ENCODE results near the gene EPHB1.

The EPHB1 gene

DNA sequence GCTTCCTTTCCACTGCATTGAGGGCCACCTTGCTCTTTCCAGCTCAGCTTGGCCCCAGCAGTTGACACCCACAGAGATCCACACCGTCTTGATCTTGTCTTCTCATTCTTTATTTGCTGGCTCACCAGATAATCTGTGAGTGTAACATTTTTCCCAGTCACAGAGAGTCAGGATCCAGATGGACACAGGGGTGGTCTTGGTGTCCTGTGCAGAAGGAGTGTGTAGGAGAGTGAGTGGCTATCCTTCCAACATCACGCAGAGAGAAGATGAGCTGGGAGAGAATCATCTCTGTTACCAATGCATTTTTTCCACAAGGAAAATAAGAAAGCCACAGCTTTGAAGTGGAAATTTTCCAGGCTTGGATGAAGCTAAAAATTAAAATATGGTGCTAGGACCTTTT, 100.1 kb downstream of the EPHB1 start:
- Mint-ChIP-seq H3K27ac (no peak overlapping the region), H3K27me3 (ENCODE audit: low read depth) (peaks cover 18% of the 10 kb centered on the region), H3K4me3 (no peak overlapping the region), H3K9me3 (peaks cover 3% of the 10 kb centered on the region), H3K36me3 (ENCODE audit: low read depth) (no peaks in the 10 kb centered on the region), H3K4me1 (peaks cover 8% of the 10 kb centered on the region)
- TF ChIP-seq, protein P1, sequence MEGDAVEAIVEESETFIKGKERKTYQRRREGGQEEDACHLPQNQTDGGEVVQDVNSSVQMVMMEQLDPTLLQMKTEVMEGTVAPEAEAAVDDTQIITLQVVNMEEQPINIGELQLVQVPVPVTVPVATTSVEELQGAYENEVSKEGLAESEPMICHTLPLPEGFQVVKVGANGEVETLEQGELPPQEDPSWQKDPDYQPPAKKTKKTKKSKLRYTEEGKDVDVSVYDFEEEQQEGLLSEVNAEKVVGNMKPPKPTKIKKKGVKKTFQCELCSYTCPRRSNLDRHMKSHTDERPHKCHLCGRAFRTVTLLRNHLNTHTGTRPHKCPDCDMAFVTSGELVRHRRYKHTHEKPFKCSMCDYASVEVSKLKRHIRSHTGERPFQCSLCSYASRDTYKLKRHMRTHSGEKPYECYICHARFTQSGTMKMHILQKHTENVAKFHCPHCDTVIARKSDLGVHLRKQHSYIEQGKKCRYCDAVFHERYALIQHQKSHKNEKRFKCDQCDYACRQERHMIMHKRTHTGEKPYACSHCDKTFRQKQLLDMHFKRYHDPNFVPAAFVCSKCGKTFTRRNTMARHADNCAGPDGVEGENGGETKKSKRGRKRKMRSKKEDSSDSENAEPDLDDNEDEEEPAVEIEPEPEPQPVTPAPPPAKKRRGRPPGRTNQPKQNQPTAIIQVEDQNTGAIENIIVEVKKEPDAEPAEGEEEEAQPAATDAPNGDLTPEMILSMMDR (IDR thresholded peaks at IDR 0.05; ENCODE audit: unreplicated experiment in 3 of 3), result no peak

DNA sequence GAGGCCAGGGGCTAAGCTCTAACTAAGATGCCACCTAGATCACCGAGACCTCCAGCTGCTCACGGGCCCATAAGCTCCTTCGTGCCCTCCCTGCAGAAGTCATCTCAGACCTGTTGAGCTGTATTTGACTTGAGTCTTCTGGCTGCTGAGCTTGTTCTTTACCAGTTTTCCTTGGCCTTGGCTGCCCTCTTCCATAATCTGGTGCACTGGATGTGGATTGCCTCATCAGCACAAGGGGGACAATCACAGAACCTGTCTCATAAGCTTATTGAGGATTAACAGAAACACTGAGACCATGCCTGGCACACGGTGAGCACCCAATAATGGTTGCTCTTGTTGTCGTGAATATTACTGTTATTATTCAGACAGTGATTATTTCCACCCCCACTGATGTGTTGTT, 101.1 kb downstream of the EPHB1 start:
- Mint-ChIP-seq H3K36me3 (ENCODE audit: low read depth) (no peaks in the 10 kb centered on the region), H3K27ac (no peak overlapping the region), H3K4me1 (peaks cover 8% of the 10 kb centered on the region), H3K27me3 (ENCODE audit: low read depth) (peaks cover 15% of the 10 kb centered on the region), H3K4me3 (no peak overlapping the region), H3K9me3 (no peaks in the 10 kb centered on the region)
- TF ChIP-seq, protein P1 (IDR thresholded peaks at IDR 0.05; ENCODE audit: unreplicated experiment in 3 of 3), result no peak

DNA sequence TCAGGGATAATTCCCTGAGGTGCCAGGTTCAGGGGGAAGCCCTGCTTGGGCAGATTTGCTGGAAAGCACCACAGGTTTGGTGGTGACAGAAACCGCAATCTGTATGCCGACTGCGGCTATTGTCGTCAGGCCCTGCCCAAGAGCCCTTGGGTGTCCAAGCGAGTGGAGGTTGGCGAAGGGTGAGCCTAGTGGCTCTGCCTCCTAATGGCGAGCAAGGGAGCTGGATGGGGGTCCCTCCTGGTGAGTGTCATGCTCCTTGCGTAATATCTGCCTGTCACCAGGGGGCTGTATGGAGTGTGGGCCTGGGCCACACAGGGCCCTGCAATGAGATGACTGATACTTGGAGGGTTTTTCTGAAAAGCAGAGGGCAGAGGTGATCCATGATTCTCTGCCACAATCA, 101.6 kb downstream of the EPHB1 start:
- TF ChIP-seq, protein P1 (IDR thresholded peaks at IDR 0.05; ENCODE audit: unreplicated experiment in 3 of 3), result no peak
- no peak overlapping the region for H3K27ac Mint-ChIP-seq
- no peaks in the 10 kb centered on the region for H3K36me3 Mint-ChIP-seq (ENCODE audit: low read depth)
- peaks cover 14% of the 10 kb centered on the region for H3K27me3 Mint-ChIP-seq (ENCODE audit: low read depth)
- no peaks in the 10 kb centered on the region for H3K9me3 Mint-ChIP-seq
- no peak overlapping the region for H3K4me3 Mint-ChIP-seq
- H3K4me1 Mint-ChIP-seq, result peaks cover 8% of the 10 kb centered on the region

DNA sequence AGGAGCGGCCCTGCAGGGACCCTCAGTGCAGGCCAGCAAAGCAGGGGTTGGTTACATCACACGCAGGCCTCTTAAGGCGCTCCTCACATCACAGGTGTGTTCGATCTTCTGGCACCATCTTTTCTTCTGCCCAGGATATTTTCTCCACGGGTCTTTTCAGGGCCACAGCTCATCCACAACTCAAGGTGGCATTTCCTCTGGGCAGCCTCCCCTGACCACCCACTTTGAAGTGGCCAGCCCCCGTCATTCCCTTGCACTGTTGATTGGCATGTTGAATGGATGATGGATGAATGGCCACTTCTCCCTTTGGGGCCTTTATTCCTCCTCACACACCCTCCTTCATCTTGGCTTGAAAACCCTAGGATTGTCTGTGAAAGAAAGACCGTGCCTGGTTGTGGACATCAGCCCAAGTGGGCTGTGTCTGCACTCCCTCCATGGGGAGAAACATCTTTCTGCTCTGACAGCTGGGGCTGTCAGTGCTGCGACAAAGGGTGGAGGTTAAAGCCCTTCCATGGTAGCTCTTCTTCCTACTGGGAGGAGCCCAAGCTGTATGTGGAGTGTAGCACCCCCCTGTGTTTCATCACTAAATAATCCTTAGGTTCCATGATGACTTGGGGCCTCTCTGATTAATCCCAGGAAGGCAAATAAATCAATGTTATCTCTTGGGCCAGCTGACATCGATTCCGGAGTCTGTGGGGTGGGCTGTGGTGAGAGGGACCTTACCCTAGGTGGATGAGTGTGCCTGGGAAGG, 102.5 kb downstream of the EPHB1 start:
- H3K27ac Mint-ChIP-seq, result no peak overlapping the region
- H3K27me3 Mint-ChIP-seq (ENCODE audit: low read depth), result peaks cover 14% of the 10 kb centered on the region
- H3K4me3 Mint-ChIP-seq, result no peak overlapping the region
- TF ChIP-seq, protein P1 (IDR thresholded peaks at IDR 0.05; ENCODE audit: unreplicated experiment in 3 of 3), result no peak
- H3K36me3 Mint-ChIP-seq (ENCODE audit: low read depth), result no peaks in the 10 kb centered on the region
- peaks cover 8% of the 10 kb centered on the region for H3K4me1 Mint-ChIP-seq
- no peaks in the 10 kb centered on the region for H3K9me3 Mint-ChIP-seq

DNA sequence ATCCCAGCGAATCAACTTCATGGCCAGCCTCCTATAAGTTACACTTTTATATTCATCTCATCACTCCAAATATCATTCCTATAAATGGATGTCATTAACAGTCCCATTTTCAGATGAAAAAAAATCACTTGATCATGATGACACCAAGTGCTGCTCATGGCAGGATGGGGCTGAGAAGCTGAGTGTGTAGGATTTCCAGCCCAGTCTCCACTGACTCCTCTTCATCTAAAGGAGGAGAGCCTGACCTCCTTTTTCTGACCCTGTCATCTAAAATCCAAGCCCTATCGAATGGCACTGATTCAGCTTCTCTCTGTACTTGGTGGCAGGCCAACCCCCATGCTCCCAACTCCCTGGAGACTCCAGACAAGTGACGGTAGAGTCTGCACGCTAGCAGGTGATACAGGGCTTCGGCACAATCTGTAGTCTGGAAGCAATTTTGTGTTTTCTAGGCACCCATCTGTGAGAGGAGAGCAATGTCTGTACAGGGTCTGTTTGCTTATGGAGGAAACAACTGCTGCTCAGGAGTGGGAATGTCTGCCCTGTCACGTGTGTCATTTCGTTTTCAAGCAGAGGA, 103.2 kb downstream of the EPHB1 start:
- Mint-ChIP-seq H3K9me3 (no peaks in the 10 kb centered on the region), H3K4me1 (peaks cover 9% of the 10 kb centered on the region), H3K4me3 (no peak overlapping the region), H3K27ac (no peak overlapping the region), H3K27me3 (ENCODE audit: low read depth) (peaks cover 14% of the 10 kb centered on the region), H3K36me3 (ENCODE audit: low read depth) (no peaks in the 10 kb centered on the region)
- TF ChIP-seq, protein P1 (IDR thresholded peaks at IDR 0.05; ENCODE audit: unreplicated experiment in 3 of 3), result no peak

DNA sequence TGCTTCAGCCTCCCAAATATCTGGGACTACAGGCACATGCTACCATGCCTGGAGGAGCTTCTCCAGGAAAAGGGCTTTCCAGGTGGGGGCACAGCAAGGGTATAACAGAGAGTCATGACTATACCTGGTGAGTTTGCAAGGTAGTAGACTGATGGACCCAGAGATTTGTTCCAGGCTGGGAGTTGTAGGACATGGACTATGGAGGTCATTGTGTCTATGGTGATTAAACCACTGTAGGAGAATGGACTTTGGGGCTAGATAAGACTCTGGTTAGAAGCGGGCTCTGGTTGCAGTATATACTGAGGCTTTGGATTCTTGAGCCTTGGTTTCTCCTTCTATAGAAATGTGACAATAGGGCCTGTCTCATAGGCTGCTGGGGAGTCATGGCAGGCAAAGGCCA, 104.7 kb downstream of the EPHB1 start:
- Mint-ChIP-seq H3K27ac (no peak overlapping the region), H3K9me3 (no peaks in the 10 kb centered on the region), H3K4me1 (peaks cover 20% of the 10 kb centered on the region), H3K36me3 (ENCODE audit: low read depth) (no peaks in the 10 kb centered on the region), H3K27me3 (ENCODE audit: low read depth) (peaks cover 14% of the 10 kb centered on the region), H3K4me3 (no peak overlapping the region)
- TF ChIP-seq, protein P1 (IDR thresholded peaks at IDR 0.05; ENCODE audit: unreplicated experiment in 3 of 3), result no peak
